ENCODE measurements around the gene CHCHD3.
"Not testable (repeated sequence)": the region's sequence is repeated elsewhere in the genome, so short reads cannot be mapped to it uniquely, and the experiment has no call there.

The CHCHD3 gene

GRCh38 chr7:133003052-133003910, 78.6 kb downstream of the CHCHD3 start:
- DNase-seq (ENCODE audit: low read depth) = no peak

- no peak for DNase-seq (ENCODE audit: low read depth)
These were observed 80.2 kb downstream of the CHCHD3 start for GRCh38 chr7:133001727-133002126.

- DNase-seq (ENCODE audit: low read depth) = no peak
These were observed 82.0 kb downstream of the CHCHD3 start for GRCh38 chr7:132999845-133000244.

GRCh38 chr7:132998763-132999162, 83.1 kb downstream of the CHCHD3 start:
- no peak for DNase-seq (ENCODE audit: low read depth)

GRCh38 chr7:132997505-132997904, 84.4 kb downstream of the CHCHD3 start:
- DNase-seq (ENCODE audit: low read depth) = no peak

- DNase-seq (ENCODE audit: low read depth) = no peak
These were observed 85.2 kb downstream of the CHCHD3 start for GRCh38 chr7:132996581-132997242.

GRCh38 chr7:132993377-132994013, 88.4 kb downstream of the CHCHD3 start:
- DNase-seq (ENCODE audit: low read depth) = no peak

- no peak for DNase-seq (ENCODE audit: low read depth)
These were observed 90.0 kb downstream of the CHCHD3 start for GRCh38 chr7:132991615-132992587.

- DNase-seq (ENCODE audit: low read depth) = no peak
These were observed 93.8 kb downstream of the CHCHD3 start for GRCh38 chr7:132988117-132988516.

GRCh38 chr7:132980402-132980801, 101.5 kb downstream of the CHCHD3 start:
- no peak for DNase-seq (ENCODE audit: low read depth)

- DNase-seq (ENCODE audit: low read depth) = no peak
These were observed 102.4 kb downstream of the CHCHD3 start for GRCh38 chr7:132979524-132979923.

- DNase-seq (ENCODE audit: low read depth) = no peak
These were observed 104.7 kb downstream of the CHCHD3 start for GRCh38 chr7:132977234-132977633.

GRCh38 chr7:132972745-132973144, 109.1 kb downstream of the CHCHD3 start:
- DNase-seq (ENCODE audit: low read depth) = no peak

- no peak for DNase-seq (ENCODE audit: low read depth)
These were observed 111.6 kb downstream of the CHCHD3 start for GRCh38 chr7:132970257-132970656.

- no peak for DNase-seq (ENCODE audit: low read depth)
These were observed 112.4 kb downstream of the CHCHD3 start for GRCh38 chr7:132969520-132969919.

GRCh38 chr7:132967470-132967848, 114.4 kb downstream of the CHCHD3 start:
- not testable (repeated sequence) for DNase-seq (ENCODE audit: low read depth)

- DNase-seq (ENCODE audit: low read depth) = no peak
These were observed 115.0 kb downstream of the CHCHD3 start for GRCh38 chr7:132966754-132967469.

- DNase-seq (ENCODE audit: low read depth) = no peak
These were observed 115.9 kb downstream of the CHCHD3 start for GRCh38 chr7:132965951-132966350.

- DNase-seq (ENCODE audit: low read depth) = no peak
These were observed 117.0 kb downstream of the CHCHD3 start for GRCh38 chr7:132964876-132965275.

- DNase-seq (ENCODE audit: low read depth) = no peak
These were observed 122.0 kb downstream of the CHCHD3 start for GRCh38 chr7:132959891-132960290.

- no peak for DNase-seq (ENCODE audit: low read depth)
These were observed 125.3 kb downstream of the CHCHD3 start for GRCh38 chr7:132956556-132956955.

All from activated T-cell treated with anti-CD3 and anti-CD28 coated beads for 1 hour (primary cell).